HG03432 (cell line): Measurements from ENCODE around the gene AKAP6.

Source experiments
- ATAC-seq: cut with Tn5 transposase; IDR thresholded peaks from one replicate; pipeline ENCODE4 v1.9.1; 2021; ENCODE audit warnings: mild to moderate bottlenecking, moderate library complexity; ENCODE audit not compliant: unreplicated experiment

AKAP6 gene

GRCh38 chr14:32607399-32607798, 278.3 kb downstream of the AKAP6 start:
- no peak for ATAC-seq

DNA sequence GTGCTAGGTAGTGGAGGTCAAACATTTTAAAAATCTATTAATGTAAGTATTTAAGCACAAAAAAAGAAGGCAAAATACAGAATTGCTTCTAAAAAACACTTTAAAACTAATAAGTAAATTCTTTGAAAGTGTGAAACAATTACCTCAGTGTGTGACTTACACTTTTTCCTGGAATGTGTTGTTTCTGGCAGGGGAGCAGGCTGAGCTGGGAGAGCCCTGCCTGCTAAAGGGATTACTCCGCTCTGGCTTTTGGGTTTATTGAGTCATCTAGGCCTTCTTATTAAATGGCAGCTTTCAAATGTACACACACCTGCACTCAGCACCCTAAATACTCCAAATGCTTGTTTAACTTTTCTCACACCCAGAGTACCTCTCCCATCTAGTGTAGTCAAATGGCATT, 279.8 kb downstream of the AKAP6 start:
- no peak for ATAC-seq

- no peak for ATAC-seq
Measured at GRCh38 chr14:32609388-32609787, 280.3 kb downstream of the AKAP6 start.

GRCh38 chr14:32611752-32612151, 282.7 kb downstream of the AKAP6 start:
- ATAC-seq = no peak

DNA sequence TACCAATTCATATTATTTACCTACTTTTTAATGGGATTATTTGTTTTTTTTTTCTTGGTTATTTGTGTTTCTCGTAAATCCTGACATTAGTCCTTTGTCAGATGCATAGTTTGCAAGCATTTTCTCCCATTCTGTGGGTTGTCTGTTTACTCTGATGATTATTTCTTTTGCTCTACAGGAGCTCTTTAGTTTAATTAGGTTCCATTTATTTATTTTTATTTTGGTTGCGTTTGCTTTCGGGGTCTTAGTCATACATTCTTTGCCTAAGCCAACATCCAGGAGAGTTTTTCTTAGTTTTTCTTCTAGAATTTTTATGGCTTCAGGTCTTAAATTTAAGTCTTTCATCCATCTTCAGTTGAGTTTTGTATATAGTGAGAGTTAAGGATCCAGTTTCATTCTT, 289.9 kb downstream of the AKAP6 start:
- no peak for ATAC-seq

DNA sequence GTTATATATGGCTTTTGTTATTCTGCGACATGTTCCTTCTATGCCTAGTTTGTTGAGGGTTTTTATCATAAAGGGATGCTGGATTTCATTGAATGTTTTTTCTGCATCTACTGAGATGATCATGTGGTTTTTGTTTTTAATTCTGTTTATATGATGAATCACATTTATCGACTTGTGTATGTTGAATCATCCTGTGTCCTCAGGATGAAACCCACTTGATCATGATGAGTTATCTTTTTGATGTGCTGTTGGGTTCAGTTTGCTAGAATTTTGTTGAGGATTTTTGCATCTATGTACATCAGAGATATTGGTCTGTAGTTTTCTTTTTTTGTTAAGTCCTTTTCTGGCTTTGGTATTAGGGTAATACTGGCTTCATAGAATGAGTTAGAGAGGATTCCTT, 291.2 kb downstream of the AKAP6 start:
- no peak for ATAC-seq

GRCh38 chr14:32620724-32621123, 291.6 kb downstream of the AKAP6 start:
- ATAC-seq = no peak

DNA sequence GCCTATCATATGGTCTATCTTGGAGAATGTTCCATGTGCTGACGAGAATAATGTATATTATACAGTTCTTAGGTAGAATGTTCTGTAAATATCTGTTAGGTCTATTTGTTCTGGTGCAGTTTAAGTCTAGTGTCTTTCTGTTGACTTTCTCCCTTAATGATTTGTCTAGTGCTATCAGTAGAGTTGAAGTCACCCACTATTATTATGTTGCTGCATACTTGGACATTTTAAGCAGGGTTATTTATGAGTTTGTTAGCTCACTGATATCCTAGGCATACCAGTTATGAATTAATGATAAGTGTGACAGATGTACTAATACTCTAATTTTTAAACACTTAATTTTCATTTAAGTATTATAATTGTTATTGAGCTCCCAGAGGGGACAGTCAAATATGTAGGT, 292.5 kb downstream of the AKAP6 start:
- ATAC-seq = no peak

DNA sequence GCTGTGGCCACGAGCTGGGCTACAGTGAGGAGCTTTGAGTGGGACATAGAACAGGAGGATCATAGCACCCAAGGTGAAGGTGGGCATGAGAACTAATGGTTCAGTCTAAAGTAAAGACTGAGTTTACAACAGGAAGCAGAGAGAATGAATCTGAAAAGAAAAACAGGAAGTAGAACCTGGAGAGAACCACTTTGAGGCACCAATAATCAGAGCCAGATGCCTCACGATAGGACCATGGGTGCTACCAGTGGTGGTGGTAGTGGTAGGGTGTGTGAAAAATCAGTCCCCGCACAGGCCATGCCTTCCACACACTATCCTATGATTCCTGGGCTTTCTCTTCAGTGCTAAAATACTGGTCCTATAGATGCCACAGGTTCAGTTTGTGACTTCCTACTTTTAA, 293.6 kb downstream of the AKAP6 start:
- no peak for ATAC-seq

- ATAC-seq = no peak
Measured at GRCh38 chr14:32623300-32624093, 294.4 kb downstream of the AKAP6 start.

DNA sequence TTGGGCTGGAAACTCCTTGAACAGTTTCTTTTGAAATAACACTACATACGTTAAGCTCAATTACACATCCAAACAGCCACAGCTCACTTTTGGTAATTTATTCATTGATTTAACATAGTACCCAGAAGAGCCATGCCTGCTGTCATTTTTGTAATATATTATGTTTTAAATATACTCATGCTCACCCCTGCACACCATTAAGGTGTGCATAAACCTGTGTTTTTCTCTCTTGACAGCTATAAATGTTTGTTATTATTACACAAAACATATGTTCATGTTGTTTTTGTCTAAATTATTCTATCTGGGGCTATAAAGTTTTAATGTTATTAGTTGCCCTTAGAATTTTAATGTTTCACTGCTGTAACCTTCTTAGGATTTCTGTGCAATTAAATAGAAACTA, 296.1 kb downstream of the AKAP6 start:
- no peak for ATAC-seq

DNA sequence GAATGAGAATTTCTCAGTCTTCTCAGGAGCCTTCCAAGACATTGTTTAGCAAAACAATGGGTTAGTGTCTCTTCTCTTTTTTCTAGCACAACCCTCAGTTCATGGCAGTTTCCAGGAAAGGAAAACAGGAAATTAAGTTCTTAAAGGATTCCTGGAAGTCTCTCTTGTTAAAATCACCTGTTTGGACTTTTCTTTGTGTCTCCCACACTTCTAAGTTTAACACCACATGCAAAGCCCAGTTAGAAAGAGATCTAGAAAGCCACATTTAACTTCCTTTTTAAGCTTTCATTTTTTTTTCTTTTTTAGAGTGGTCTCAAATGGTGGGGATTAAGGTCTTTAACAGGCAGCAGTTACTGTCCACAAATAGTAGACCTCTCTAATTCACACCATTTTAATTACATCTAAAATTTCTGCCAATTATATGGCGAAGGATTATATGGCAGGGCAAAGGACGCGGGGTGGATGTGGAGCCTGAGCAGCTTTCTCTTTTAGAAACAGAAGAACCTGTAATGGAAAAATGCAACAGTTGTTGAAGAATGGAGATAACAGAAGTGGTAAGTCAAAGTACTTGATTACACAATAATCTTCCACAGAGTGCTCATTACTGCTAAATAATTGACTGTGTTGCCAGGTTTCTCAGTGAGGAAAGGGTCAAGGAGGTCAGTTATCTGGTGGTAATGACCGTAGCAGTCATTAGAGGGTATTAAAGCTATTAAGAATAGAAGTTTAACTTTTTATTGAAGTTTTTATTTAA, 298.6 kb downstream of the AKAP6 start:
- ATAC-seq = no peak

DNA sequence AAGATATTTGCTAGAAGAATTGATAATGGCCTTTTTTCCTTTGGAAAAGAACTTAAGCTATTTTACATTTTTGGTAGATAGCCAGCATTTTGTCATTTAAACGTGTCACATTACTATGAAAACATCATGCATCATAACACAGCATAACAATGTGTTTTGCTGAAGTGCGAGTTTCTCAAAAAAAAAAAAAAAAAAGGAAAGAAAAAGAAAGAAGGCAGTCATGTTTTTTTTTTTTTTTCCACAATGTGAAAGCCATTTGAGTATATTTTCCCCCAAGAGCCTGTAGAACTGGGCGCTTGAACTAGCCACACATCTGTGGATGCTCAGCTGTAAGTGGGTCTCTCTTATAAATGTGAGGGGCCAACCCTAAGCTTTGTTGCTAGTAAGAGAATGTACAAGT, 300.1 kb downstream of the AKAP6 start:
- ATAC-seq = no peak

GRCh38 chr14:32630701-32631100, 301.6 kb downstream of the AKAP6 start:
- no peak for ATAC-seq

GRCh38 chr14:32633224-32633859, 304.2 kb downstream of the AKAP6 start:
- no peak for ATAC-seq

DNA sequence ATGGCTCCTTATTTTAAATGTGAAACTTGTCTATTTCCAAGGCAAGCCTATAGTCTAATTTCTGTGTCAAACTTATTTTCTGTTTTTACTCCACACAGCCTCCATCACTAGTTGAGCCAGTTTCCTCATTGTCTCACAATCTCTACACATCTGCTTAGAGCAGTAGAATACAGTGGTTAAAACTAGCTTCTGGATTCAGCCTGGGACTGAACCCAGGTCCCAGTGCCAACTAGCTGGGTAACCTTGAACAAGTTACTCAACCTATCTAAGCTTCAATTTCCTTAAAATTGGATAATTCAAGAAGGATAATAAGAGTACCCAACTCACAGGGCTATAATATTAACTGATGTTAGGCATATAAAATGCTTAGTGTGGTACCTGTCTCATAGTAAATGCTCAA, 304.8 kb downstream of the AKAP6 start:
- ATAC-seq = no peak

GRCh38 chr14:32635061-32635719, 306.1 kb downstream of the AKAP6 start:
- peak; percentile 76 for ATAC-seq

DNA sequence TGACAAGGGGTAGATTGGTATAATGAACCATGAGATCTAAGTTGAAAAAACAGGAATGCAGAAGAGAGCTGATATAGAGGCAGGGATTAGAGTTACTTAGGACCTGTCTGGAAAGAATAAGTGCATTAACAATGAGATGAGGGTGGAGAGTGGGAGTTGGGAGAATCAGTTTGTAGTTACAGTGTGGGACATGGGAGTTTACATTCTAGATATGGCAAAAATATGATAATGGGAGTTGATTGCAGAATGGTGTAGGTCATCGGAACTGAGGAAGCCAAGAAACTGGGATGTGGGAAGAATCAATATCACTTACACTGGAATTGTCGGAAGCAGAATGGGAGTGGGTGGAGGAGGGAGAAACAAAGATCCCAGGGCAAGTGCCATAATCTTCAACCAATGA, 308.5 kb downstream of the AKAP6 start:
- no peak for ATAC-seq

- no peak for ATAC-seq
Measured at GRCh38 chr14:32639208-32639607, 310.1 kb downstream of the AKAP6 start.

- no peak for ATAC-seq
Measured at GRCh38 chr14:32645551-32645950, 316.5 kb downstream of the AKAP6 start.

- ATAC-seq = no peak
Measured at GRCh38 chr14:32648434-32648833, 319.3 kb downstream of the AKAP6 start.
